Measurements from ENCODE around the gene ATP2C1. TPM values are rescaled to one million over a fixed set of nuclear protein-coding genes. Genes with fewer than 3 reads are reported as not detected.

The ATP2C1 gene
- total and polyA plus RNA-seq, 12 donors = 27.5 to 78.8 (median 58.4) TPM

DNA sequence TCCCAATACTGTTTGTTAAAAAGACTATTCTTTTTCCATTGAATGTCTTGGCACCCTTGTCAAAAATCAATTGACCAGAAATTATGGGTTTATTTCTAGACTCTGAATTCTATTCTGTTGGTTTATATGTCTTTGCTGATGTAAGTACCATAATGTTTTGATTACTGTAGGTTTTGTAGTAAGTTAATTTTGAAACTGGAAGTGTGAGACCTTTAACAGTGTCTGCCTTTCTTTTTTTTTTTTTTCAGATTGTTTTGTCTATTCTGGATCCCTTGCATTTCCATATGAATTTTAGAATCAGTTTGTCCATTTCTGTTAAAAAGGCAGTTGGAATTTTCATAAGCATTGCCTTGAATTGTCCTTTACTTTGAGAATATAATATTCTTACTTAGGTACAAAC is 13.6 kb downstream of the ATP2C1 start:
- ATAC-seq (no peak), DNase-seq (no peak)
- Histone ChIP-seq H3K27ac (no peak overlapping the region), H3K4me1 (peaks cover 0 to 56% (median 38%) of the 10 kb centered on the region in 9 donors), H3K36me3 (no peaks in the 10 kb centered on the region), H3K9me3 (no peaks in the 10 kb centered on the region), H3K4me3 (no peak overlapping the region), H3K27me3 (no peaks in the 10 kb centered on the region)
- TF ChIP-seq, protein P1, sequence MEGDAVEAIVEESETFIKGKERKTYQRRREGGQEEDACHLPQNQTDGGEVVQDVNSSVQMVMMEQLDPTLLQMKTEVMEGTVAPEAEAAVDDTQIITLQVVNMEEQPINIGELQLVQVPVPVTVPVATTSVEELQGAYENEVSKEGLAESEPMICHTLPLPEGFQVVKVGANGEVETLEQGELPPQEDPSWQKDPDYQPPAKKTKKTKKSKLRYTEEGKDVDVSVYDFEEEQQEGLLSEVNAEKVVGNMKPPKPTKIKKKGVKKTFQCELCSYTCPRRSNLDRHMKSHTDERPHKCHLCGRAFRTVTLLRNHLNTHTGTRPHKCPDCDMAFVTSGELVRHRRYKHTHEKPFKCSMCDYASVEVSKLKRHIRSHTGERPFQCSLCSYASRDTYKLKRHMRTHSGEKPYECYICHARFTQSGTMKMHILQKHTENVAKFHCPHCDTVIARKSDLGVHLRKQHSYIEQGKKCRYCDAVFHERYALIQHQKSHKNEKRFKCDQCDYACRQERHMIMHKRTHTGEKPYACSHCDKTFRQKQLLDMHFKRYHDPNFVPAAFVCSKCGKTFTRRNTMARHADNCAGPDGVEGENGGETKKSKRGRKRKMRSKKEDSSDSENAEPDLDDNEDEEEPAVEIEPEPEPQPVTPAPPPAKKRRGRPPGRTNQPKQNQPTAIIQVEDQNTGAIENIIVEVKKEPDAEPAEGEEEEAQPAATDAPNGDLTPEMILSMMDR (IDR thresholded peaks at IDR 0.05) = no peak
- intact Hi-C loops (cut with DNase I) = no loop called here

GRCh38 chr3:130907966-130908365 is 14.1 kb downstream of the ATP2C1 start:
- no peaks in the 10 kb centered on the region for H3K36me3 ChIP-seq
- no peak for DNase-seq
- intact Hi-C loops (cut with DNase I) = no loop called here
- ATAC-seq = no peak
- H3K27ac ChIP-seq = no peak overlapping the region
- peaks cover 0 to 56% (median 38%) of the 10 kb centered on the region in 9 donors for H3K4me1 ChIP-seq
- H3K27me3 ChIP-seq = no peaks in the 10 kb centered on the region
- no peaks in the 10 kb centered on the region for H3K9me3 ChIP-seq
- H3K4me3 ChIP-seq = no peak overlapping the region
- TF ChIP-seq, protein P1 (IDR thresholded peaks at IDR 0.05) = no peak

- TF ChIP-seq, protein P1 (IDR thresholded peaks at IDR 0.05) = no peak
- intact Hi-C loops (cut with DNase I) = no loop called here
- DNase-seq (no peak), ATAC-seq (peak in 7 of 8 donors; percentile 34 to 85 (median 83))
- Histone ChIP-seq H3K9me3 (peaks cover 0 to 21% (median 0%) of the 10 kb centered on the region in 11 donors), H3K4me1 (peaks cover 0 to 33% (median 14%) of the 10 kb centered on the region in 9 donors), H3K27me3 (no peaks in the 10 kb centered on the region), H3K27ac (peak overlapping the region in 7 of 10 donors; percentile 37 to 62 (median 52)), H3K4me3 (no peak overlapping the region), H3K36me3 (no peaks in the 10 kb centered on the region)
- whole genome bisulfite sequencing, 2 donors = 75 to 81% methylated on average over 7 of the region's 7 CpGs
Observed at GRCh38 chr3:130915567-130916292, 21.8 kb downstream of the ATP2C1 start.

- no peaks in the 10 kb centered on the region for H3K27me3 ChIP-seq
- H3K4me1 ChIP-seq = peaks cover 0 to 33% (median 14%) of the 10 kb centered on the region in 9 donors
- DNase-seq (no peak), ATAC-seq (no peak)
- TF ChIP-seq, protein P1 (IDR thresholded peaks at IDR 0.05) = no peak
- no peaks in the 10 kb centered on the region for H3K36me3 ChIP-seq
- H3K27ac ChIP-seq = peak overlapping the region in 6 of 10 donors; percentile 37 to 62 (median 54)
- intact Hi-C loops (cut with DNase I) = no loop called here
- 74 to 76% methylated on average over 4 of the region's 4 CpGs for WGBS, 2 donors
- H3K4me3 ChIP-seq = no peak overlapping the region
- peaks cover 0 to 23% (median 0%) of the 10 kb centered on the region in 11 donors for H3K9me3 ChIP-seq
Observed at GRCh38 chr3:130916507-130917167, 22.8 kb downstream of the ATP2C1 start.
